Gastrocnemius medialis (tissue), 4 donors: Measurements from ENCODE around the gene GTF3C1.

Experiments
- CTCF ChIP-seq, 5 experiments: fragments of 450-650 bp in 3 of 5; fragments of 200-600 bp in 2 of 5; sonication (generic) in 2 of 5; IDR thresholded peaks in 4 of 5; conservative IDR thresholded peaks in 1 of 5; 1 replicate in 4 of 5; 2 replicates in 1 of 5; pipeline ENCODE4 v1.5.1; 2016 to 2019; ENCODE audit warnings: antibody characterized with exemption in 5 of 5, mild to moderate bottlenecking in 3 of 5, moderate library complexity in 3 of 5
- POLR2A ChIP-seq, 2 donors: fragments of 450-650 bp; IDR thresholded peaks; one replicate each; pipeline ENCODE4 v1.6.1; 2017; ENCODE audit warnings: antibody characterized with exemption in 2 of 2, mild to moderate bottlenecking in 2 of 2, moderate library complexity in 2 of 2

DNA sequence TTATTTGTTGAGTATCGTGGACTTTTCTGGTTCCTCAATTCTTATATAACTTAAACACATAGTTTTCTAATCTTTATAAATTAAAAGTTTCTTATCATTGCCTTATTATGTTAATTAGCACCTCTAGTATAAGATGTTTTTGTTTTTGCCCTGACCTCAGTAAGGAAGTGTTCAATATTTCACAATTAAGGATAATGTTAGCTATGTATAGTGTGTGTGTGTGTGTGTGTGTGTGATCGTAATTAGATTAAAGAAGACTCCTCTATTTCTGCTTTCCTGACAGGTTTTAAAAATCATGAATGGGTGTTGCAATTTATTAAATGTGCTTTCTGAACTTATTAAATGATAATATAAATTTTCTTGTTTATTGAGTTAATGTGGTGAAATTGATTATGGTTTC is 135.8 kb downstream of the GTF3C1 start:
- TF ChIP-seq CTCF (IDR thresholded peaks at IDR 0.05 in 4 of 5, conservative IDR thresholded peaks at IDR 0.05 in 1 of 5), result no peak
- TF ChIP-seq POLR2A (IDR thresholded peaks at IDR 0.05), result no peak
